Caco-2 (cell line): ENCODE measurements around the gene ACTRT3. TPM values are rescaled to one million over a fixed set of nuclear protein-coding genes. Genes with fewer than 3 reads are reported as not detected.
A peak's percentile ranks its signal among the peaks of the same experiment; 100 is the strongest.
"Not testable (repeated sequence)": the region's sequence is repeated elsewhere in the genome, so short reads cannot be mapped to it uniquely, and the experiment has no call there.

Experiments
- BruUV-seq: library from RNA; stranded (reverse); fragments of 400-500 nt; replicated peaks from 2 replicates; lab custom pipeline; 2021; lab: Mats Ljungman, UMichigan
- CTCF ChIA-PET: fragments of 300-600 bp; sonication (Branson Sonifier 250); formaldehyde crosslinking; loops from one replicate; lab custom pipeline; 2022; ENCODE audit warnings: antibody characterized with exemption; lab: Charles Lee
- POLR2A ChIA-PET: fragments of 300-600 bp; sonication (Branson Sonifier 250); formaldehyde crosslinking; loops from one replicate; lab custom pipeline; 2022; ENCODE audit warnings: antibody characterized with exemption; lab: Charles Lee
- DNase-seq, 2 experiments: peaks; one replicate each; pipeline versions ENCODE4 v3.0.0 to v3.0.0-alpha.2; 2020 to 2022
- H3K27me3 ChIP-seq: replicated peaks from 2 replicates; pipeline ENCODE4 v1.6.0; 2011; ENCODE audit warnings: low read length; ENCODE audit not compliant: control insufficient read depth, insufficient read depth
- H3K36me3 ChIP-seq: 2 replicates; pipeline ENCODE4 v1.5.1; 2011; ENCODE audit warnings: low read length; ENCODE audit not compliant: control insufficient read depth, insufficient read depth
- H3K4me1 ChIP-seq: fragments of 250-450 bp; sonication (Bioruptor Pico); 2 replicates; pipeline ENCODE4 v1.5.1; 2020; ENCODE audit warnings: mild to moderate bottlenecking
- H3K4me3 ChIP-seq: 2 replicates; pipeline ENCODE4 v1.5.1; 2011; ENCODE audit warnings: low read depth, mild to moderate bottlenecking, control low read depth, low read length
- H3K9me3 ChIP-seq: fragments of 250-450 bp; sonication (Bioruptor Pico); 2 replicates; pipeline ENCODE4 v1.5.1; 2020; ENCODE audit warnings: mild to moderate bottlenecking, moderate library complexity
- H3K27ac Mint-ChIP-seq: one replicate; pipeline ENCODE4 v1.8.0; 2022; ENCODE audit warnings: mixed read lengths; ENCODE audit not compliant: unreplicated experiment
- H3K27me3 Mint-ChIP-seq: one replicate; pipeline ENCODE4 v1.8.0; 2022; ENCODE audit warnings: mixed read lengths; ENCODE audit not compliant: insufficient read depth, unreplicated experiment
- H3K36me3 Mint-ChIP-seq: one replicate; pipeline ENCODE4 v1.8.0; 2022; ENCODE audit warnings: mild to moderate bottlenecking, mixed read lengths; ENCODE audit not compliant: insufficient read depth, unreplicated experiment
- H3K4me1 Mint-ChIP-seq: one replicate; pipeline ENCODE4 v1.8.0; 2022; ENCODE audit warnings: low read depth, mixed read lengths; ENCODE audit not compliant: unreplicated experiment
- H3K4me3 Mint-ChIP-seq: one replicate; pipeline ENCODE4 v1.8.0; 2022; ENCODE audit warnings: mild to moderate bottlenecking, moderate library complexity, mixed read lengths; ENCODE audit not compliant: unreplicated experiment
- H3K9me3 Mint-ChIP-seq: one replicate; pipeline ENCODE4 v1.8.0; 2022; ENCODE audit warnings: mixed read lengths; ENCODE audit not compliant: unreplicated experiment
- intact Hi-C: fragments of 100-400 bp; cut with micrococcal nuclease; formaldehyde crosslinking; loops from one replicate; pipeline ENCODE4 v1.10.0; 2022; ENCODE audit not compliant: unreplicated experiment
- total RNA-seq: library from RNA; stranded (reverse); gene quantifications from 2 replicates; pipeline ENCODE4 v1.2.3, GENCODE V29; 2022
- TF ChIP-seq, protein P1 (sequence below), 2 experiments: fragments of 200-600 bp in 1 of 2; IDR thresholded peaks; 1 replicate in 1 of 2; 2 replicates in 1 of 2; pipeline versions ENCODE4 v1.5.1 to v1.8.0; 2011 to 2022; ENCODE audit warnings: antibody characterized with exemption in 1 of 2, control low read depth in 1 of 2, inconsistent platforms in 1 of 2, low read depth in 1 of 2, low read length in 1 of 2, mild to moderate bottlenecking in 1 of 2, moderate library complexity in 1 of 2; ENCODE audit not compliant: insufficient read depth in 1 of 2, severe bottlenecking in 1 of 2, unreplicated experiment in 1 of 2

Gene ACTRT3
- total RNA-seq, 1 experiment from 2014 or later = not detected

- ChIA-PET POLR2A (no interaction called here), CTCF (no interaction called here)
- no TSS peak for BruUV-seq
- H3K36me3 Mint-ChIP-seq = no peaks in the 10 kb centered on the region
- H3K27ac Mint-ChIP-seq = no peak overlapping the region
- H3K27me3 ChIP-seq = no peaks in the 10 kb centered on the region
- H3K4me1 ChIP-seq = peaks cover 12% of the 10 kb centered on the region; the same call in 1 of the 2 replicates
- H3K9me3 ChIP-seq = no peaks in the 10 kb centered on the region
- no peaks in the 10 kb centered on the region for H3K9me3 Mint-ChIP-seq
- no peak overlapping the region for H3K4me3 ChIP-seq
- TF ChIP-seq, protein P1, sequence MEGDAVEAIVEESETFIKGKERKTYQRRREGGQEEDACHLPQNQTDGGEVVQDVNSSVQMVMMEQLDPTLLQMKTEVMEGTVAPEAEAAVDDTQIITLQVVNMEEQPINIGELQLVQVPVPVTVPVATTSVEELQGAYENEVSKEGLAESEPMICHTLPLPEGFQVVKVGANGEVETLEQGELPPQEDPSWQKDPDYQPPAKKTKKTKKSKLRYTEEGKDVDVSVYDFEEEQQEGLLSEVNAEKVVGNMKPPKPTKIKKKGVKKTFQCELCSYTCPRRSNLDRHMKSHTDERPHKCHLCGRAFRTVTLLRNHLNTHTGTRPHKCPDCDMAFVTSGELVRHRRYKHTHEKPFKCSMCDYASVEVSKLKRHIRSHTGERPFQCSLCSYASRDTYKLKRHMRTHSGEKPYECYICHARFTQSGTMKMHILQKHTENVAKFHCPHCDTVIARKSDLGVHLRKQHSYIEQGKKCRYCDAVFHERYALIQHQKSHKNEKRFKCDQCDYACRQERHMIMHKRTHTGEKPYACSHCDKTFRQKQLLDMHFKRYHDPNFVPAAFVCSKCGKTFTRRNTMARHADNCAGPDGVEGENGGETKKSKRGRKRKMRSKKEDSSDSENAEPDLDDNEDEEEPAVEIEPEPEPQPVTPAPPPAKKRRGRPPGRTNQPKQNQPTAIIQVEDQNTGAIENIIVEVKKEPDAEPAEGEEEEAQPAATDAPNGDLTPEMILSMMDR (IDR thresholded peaks at IDR 0.05; ENCODE audit: insufficient read depth in 1 of 2, low read depth in 1 of 2, low read length in 1 of 2, severe bottlenecking in 1 of 2, unreplicated experiment in 1 of 2) = no peak
- H3K4me1 Mint-ChIP-seq = peaks cover 8% of the 10 kb centered on the region
- DNase-seq = no peak
- H3K36me3 ChIP-seq = no peaks in the 10 kb centered on the region
- no peak overlapping the region for H3K4me3 Mint-ChIP-seq
- H3K27me3 Mint-ChIP-seq = peaks cover 2% of the 10 kb centered on the region
- intact Hi-C loops = no loop called here
Measured at GRCh38 chr3:169746924-169747323, 22.4 kb downstream of the ACTRT3 start.

DNA sequence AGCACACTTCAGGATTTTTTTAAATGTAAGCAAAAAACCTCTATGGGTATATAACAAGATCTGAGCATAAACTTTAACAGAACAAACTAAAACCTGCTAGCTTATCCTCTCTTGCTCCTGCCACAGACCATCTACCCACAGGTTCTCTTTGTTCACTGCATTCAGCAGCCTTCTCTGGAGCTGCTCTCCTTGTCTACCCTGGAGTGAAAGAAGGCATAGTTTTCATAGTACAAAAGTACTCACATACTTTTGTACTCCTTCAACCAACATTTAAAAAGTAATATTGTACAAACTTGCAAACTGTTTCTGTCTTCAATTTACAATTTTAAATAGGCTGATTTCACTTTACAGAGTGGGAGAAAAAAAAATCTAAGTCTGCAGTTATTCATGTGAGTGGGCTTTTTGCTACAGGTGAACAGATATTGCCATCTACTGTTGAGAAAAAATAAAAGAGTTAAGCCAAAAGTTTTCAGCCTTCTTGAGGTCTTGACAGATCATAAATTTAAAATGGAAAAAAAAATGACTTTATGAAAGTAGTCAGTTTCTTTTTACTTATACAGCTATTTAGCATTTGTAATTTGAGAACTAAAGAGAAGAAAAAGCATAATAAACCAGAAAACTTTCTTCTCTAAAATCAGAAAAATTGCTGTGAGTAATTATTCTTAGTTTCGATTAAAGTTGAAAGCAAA lies 24.9 kb downstream of the ACTRT3 start:
- Mint-ChIP-seq H3K4me3 (no peak overlapping the region), H3K4me1 (peaks cover 8% of the 10 kb centered on the region)
- POLR2A ChIA-PET = no interaction called here

GRCh38 chr3:169739067-169739466 lies 30.3 kb downstream of the ACTRT3 start:
- TF ChIP-seq, protein P1 (IDR thresholded peaks at IDR 0.05; ENCODE audit: insufficient read depth in 1 of 2, low read depth in 1 of 2, low read length in 1 of 2, severe bottlenecking in 1 of 2, unreplicated experiment in 1 of 2) = no peak
- intact Hi-C loops = no loop called here
- H3K36me3 ChIP-seq = no peaks in the 10 kb centered on the region
- H3K4me3 ChIP-seq = no peak overlapping the region
- H3K27me3 ChIP-seq = no peaks in the 10 kb centered on the region
- no TSS peak for BruUV-seq
- no peaks in the 10 kb centered on the region for H3K4me1 Mint-ChIP-seq
- DNase-seq = no peak
- POLR2A ChIA-PET = no interaction called here
- H3K27ac Mint-ChIP-seq = no peak overlapping the region
- H3K4me3 Mint-ChIP-seq = no peak overlapping the region
- peaks cover 6% of the 10 kb centered on the region; the same call in 1 of the 2 replicates for H3K9me3 ChIP-seq
- no peaks in the 10 kb centered on the region for H3K4me1 ChIP-seq
- no peaks in the 10 kb centered on the region for H3K36me3 Mint-ChIP-seq
- H3K27me3 Mint-ChIP-seq = no peaks in the 10 kb centered on the region
- H3K9me3 Mint-ChIP-seq = peaks cover 24% of the 10 kb centered on the region
- CTCF ChIA-PET = no interaction called here

More for the DNA sequence above, 24.9 kb downstream of the ACTRT3 start:
- Mint-ChIP-seq H3K9me3 (no peaks in the 10 kb centered on the region), H3K27me3 (peaks cover 2% of the 10 kb centered on the region), H3K27ac (no peak overlapping the region), H3K36me3 (no peaks in the 10 kb centered on the region)
- BruUV-seq = no TSS peak
- Histone ChIP-seq H3K4me1 (peaks cover 12% of the 10 kb centered on the region; the same call in 1 of the 2 replicates), H3K4me3 (no peak overlapping the region), H3K36me3 (no peaks in the 10 kb centered on the region), H3K9me3 (no peaks in the 10 kb centered on the region), H3K27me3 (no peaks in the 10 kb centered on the region)
- CTCF ChIA-PET = interaction anchor here (1.0 kb wide), 1 partner anchor 595 kb away, joined by 3 read pairs; no protein-coding TSS in a partner anchor
- TF ChIP-seq, protein P1 (IDR thresholded peaks at IDR 0.05; ENCODE audit: insufficient read depth in 1 of 2, low read depth in 1 of 2, low read length in 1 of 2, severe bottlenecking in 1 of 2, unreplicated experiment in 1 of 2) = peak; percentile 30 to 31
- DNase-seq = no peak
- intact Hi-C loops = loop anchor here (1.0 to 2.0 kb wide), 2 partner anchors 75 to 612 kb away; no protein-coding TSS in a partner anchor

- H3K4me3 Mint-ChIP-seq, CTCF ChIA-PET, BruUV-seq, H3K4me1 ChIP-seq, H3K27ac Mint-ChIP-seq, H3K4me3 ChIP-seq, H3K27me3 ChIP-seq, H3K4me1 Mint-ChIP-seq, DNase-seq, POLR2A ChIA-PET, H3K36me3 Mint-ChIP-seq, H3K36me3 ChIP-seq, H3K27me3 Mint-ChIP-seq, intact Hi-C loops: not testable (repeated sequence)
- peaks cover 10% of the 10 kb centered on the region; the same call in 1 of the 2 replicates for H3K9me3 ChIP-seq
- H3K9me3 Mint-ChIP-seq = peaks cover 26% of the 10 kb centered on the region
Measured at GRCh38 chr3:169731857-169732256, 37.5 kb downstream of the ACTRT3 start.
